ENCODE data around the gene SLC22A3.

DNA sequence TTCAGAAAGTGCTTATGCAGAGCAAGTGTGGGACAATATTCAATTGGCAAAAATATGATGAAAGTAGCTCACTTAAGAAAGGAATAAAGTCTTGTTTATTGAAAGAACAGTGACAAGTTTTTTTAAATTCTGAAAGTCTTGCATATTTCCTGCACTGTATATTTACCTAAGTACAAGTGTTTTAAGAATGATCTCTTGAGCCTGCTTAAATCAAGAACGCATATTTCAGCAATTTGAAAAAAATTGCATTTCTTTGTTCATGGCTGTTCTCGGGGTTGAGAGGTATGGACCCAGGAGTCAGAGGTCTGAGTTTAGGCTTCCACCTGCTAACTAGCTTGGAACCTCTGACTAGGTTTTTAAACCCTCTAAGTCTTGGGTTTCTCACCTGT is 27.4 kb downstream of the SLC22A3 start:
- TF ChIP-seq, protein P1, sequence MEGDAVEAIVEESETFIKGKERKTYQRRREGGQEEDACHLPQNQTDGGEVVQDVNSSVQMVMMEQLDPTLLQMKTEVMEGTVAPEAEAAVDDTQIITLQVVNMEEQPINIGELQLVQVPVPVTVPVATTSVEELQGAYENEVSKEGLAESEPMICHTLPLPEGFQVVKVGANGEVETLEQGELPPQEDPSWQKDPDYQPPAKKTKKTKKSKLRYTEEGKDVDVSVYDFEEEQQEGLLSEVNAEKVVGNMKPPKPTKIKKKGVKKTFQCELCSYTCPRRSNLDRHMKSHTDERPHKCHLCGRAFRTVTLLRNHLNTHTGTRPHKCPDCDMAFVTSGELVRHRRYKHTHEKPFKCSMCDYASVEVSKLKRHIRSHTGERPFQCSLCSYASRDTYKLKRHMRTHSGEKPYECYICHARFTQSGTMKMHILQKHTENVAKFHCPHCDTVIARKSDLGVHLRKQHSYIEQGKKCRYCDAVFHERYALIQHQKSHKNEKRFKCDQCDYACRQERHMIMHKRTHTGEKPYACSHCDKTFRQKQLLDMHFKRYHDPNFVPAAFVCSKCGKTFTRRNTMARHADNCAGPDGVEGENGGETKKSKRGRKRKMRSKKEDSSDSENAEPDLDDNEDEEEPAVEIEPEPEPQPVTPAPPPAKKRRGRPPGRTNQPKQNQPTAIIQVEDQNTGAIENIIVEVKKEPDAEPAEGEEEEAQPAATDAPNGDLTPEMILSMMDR (IDR thresholded peaks at IDR 0.05; ENCODE audit: poor library complexity), result no peak
- no peak for TF ChIP-seq EZH2phosphoT487 (IDR thresholded peaks at IDR 0.05; ENCODE audit: low read depth, severe bottlenecking, unreplicated experiment)

Data from hepatocyte (in vitro differentiated cells).